ENCODE results near the gene JTB.

- TF ChIP-seq CTCF (IDR thresholded peaks at IDR 0.05; ENCODE audit: low read depth, low read length, poor library complexity, severe bottlenecking) (no peak), EZH2phosphoT487 (IDR thresholded peaks at IDR 0.05; ENCODE audit: borderline replicate concordance, low read length) (no peak)
Observed at GRCh38 chr1:153936011-153936802, 41.3 kb downstream of the JTB start.

Measured in DOHH2 (cell line).